HCT116 (cell line): ENCODE measurements around the gene DYNLT4. TPM values are rescaled to one million over a fixed set of nuclear protein-coding genes. Genes with fewer than 3 reads are reported as not detected.

ENCODE experiments used
- ATAC-seq: fragments of 200-7000 bp; cut with Tn5 transposase; 2 replicates; pipeline ENCODE4 v1.9.1; 2020; ENCODE audit warnings: mild to moderate bottlenecking, moderate library complexity
- BruUV-seq: library from RNA; stranded (reverse); fragments of 400-500 nt; replicated peaks from 2 replicates; lab custom pipeline; 2021; lab: Mats Ljungman, UMichigan
- CTCF ChIA-PET: fragments of 300-600 bp; sonication (Branson Sonifier 250); formaldehyde crosslinking; loops from one replicate; lab custom pipeline; 2021; ENCODE audit warnings: antibody characterized with exemption; lab: Charles Lee
- POLR2A ChIA-PET: fragments of 300-600, 350-600 bp; sonication (Branson Sonifier 250); formaldehyde crosslinking; loops from one replicate; lab custom pipeline; 2021; ENCODE audit warnings: antibody characterized with exemption; lab: Charles Lee
- RAD21 ChIA-PET, 2 experiments: fragments of 300-600 bp; sonication (Branson Sonifier 250); formaldehyde crosslinking; loops; one replicate each; lab custom pipeline; 2023; ENCODE audit warnings: low total read pairs in 2 of 2; ENCODE audit not compliant: uncharacterized antibody in 2 of 2, unreplicated experiment in 2 of 2, low non-redundant PET in 1 of 2; lab: Charles Lee
- DNase-seq: peaks from one replicate; pipeline ENCODE4 v3.0.0-alpha.2; 2010; ENCODE audit warnings: low read depth, low spot score
- H2AFZ ChIP-seq: fragments of 200-600 bp; shearing (Covaris generic), sonication (generic); 2 replicates; pipeline ENCODE4 v1.6.1; 2017; ENCODE audit warnings: low read depth, mixed run types, mixed read lengths, antibody characterized with exemption, low read length; ENCODE audit not compliant: poor library complexity, severe bottlenecking
- H3K27ac ChIP-seq: 2 replicates; pipeline ENCODE4 v1.5.1; 2012; ENCODE audit warnings: low read depth, low read length
- H3K27me3 ChIP-seq: fragments of 200-600 bp; sonication (generic); 2 replicates; pipeline ENCODE4 v1.6.1; 2016; ENCODE audit warnings: mixed run types, low read length, mixed read lengths; ENCODE audit not compliant: insufficient read depth
- H3K36me3 ChIP-seq, 2 experiments: fragments of 200-500 bp in 1 of 2; fragments of 200-600 bp in 1 of 2; sonication (Bioruptor generic) in 1 of 2; sonication (generic) in 1 of 2; 2 replicates each; pipeline versions ENCODE4 v1.5.1 to v1.6.1; 2014 to 2016; ENCODE audit warnings: low read length in 2 of 2, inconsistent platforms in 1 of 2, mixed read lengths in 1 of 2, mixed run types in 1 of 2; ENCODE audit not compliant: insufficient read depth in 2 of 2, control insufficient read depth in 1 of 2
- H3K4me1 ChIP-seq, 2 experiments: fragments of 200-600 bp in 1 of 2; sonication (generic) in 1 of 2; 2 replicates each; pipeline versions ENCODE4 v1.5.1 to v1.6.1; 2012 to 2017; ENCODE audit warnings: low read length in 2 of 2, inconsistent platforms in 1 of 2, mild to moderate bottlenecking in 1 of 2, mixed read lengths in 1 of 2, mixed run types in 1 of 2, moderate library complexity in 1 of 2; ENCODE audit not compliant: insufficient read depth in 2 of 2, control insufficient read depth in 1 of 2
- H3K4me2 ChIP-seq: fragments of 200-600 bp; sonication (generic); 2 replicates; pipeline ENCODE4 v1.6.1; 2017; ENCODE audit warnings: mixed run types, low read length, mixed read lengths
- H3K4me3 ChIP-seq, 2 experiments: fragments of 200-600 bp in 1 of 2; sonication (generic) in 1 of 2; replicated peaks in 1 of 2; 2 replicates each; pipeline ENCODE4 v1.5.1; 2011 to 2016; ENCODE audit warnings: low read length in 2 of 2, control low read depth in 1 of 2, low read depth in 1 of 2, mild to moderate bottlenecking in 1 of 2, mixed read lengths in 1 of 2, mixed run types in 1 of 2
- H3K79me2 ChIP-seq: fragments of 200-600 bp; sonication (generic); 2 replicates; pipeline ENCODE4 v1.6.1; 2017; ENCODE audit warnings: mild to moderate bottlenecking, mixed run types, low read length, moderate library complexity, mixed read lengths; ENCODE audit not compliant: insufficient read depth
- H3K9ac ChIP-seq: fragments of 200-600 bp; sonication (generic); 2 replicates; pipeline ENCODE4 v1.6.1; 2016; ENCODE audit warnings: low read length, mixed read lengths
- H3K9me2 ChIP-seq: fragments of 200-600 bp; sonication (generic), shearing (Covaris generic); 2 replicates; pipeline ENCODE4 v1.6.1; 2017; ENCODE audit warnings: mixed run types, mild to moderate bottlenecking, moderate library complexity; ENCODE audit not compliant: insufficient read depth
- H3K9me3 ChIP-seq, 2 experiments: fragments of 200-500 bp in 1 of 2; fragments of 200-600 bp in 1 of 2; sonication (Bioruptor generic) in 1 of 2; sonication (generic) in 1 of 2; 2 replicates each; pipeline ENCODE4 v1.6.1; 2014 to 2017; ENCODE audit warnings: low read length in 2 of 2, mixed read lengths in 2 of 2, inconsistent platforms in 1 of 2, low read depth in 1 of 2, mild to moderate bottlenecking in 1 of 2, mixed run types in 1 of 2, moderate library complexity in 1 of 2; ENCODE audit not compliant: control insufficient read depth in 1 of 2, insufficient read depth in 1 of 2
- H4K20me1 ChIP-seq: fragments of 200-600 bp; sonication (generic), shearing (Covaris generic); 2 replicates; pipeline ENCODE4 v1.6.1; 2017; ENCODE audit warnings: mixed run types, mild to moderate bottlenecking, moderate library complexity; ENCODE audit not compliant: insufficient read depth
- TCF7L2 ChIP-seq: IDR thresholded peaks from 2 replicates; pipeline ENCODE4 v1.7.0; 2011; ENCODE audit warnings: borderline replicate concordance, inconsistent platforms; ENCODE audit not compliant: insufficient read depth, insufficient read length; ENCODE audit errors: extremely low read depth
- intact Hi-C: fragments of 100-400 bp; cut with micrococcal nuclease; formaldehyde crosslinking; loops from 2 replicates; pipeline ENCODE4 v1.10.0; 2022
- total RNA-seq: library from RNA; stranded (reverse); gene quantifications from one replicate; pipeline ENCODE4 v1.2.1, GENCODE V29; 2021; ENCODE audit not compliant: unreplicated experiment
- TF ChIP-seq, protein P1 (sequence below), 3 experiments: fragments of 200-600 bp in 1 of 3; sonication (generic) in 1 of 3; IDR thresholded peaks in 2 of 3; conservative IDR thresholded peaks in 1 of 3; 2 replicates each; pipeline ENCODE4 v1.5.1; 2012 to 2017; ENCODE audit warnings: low read depth in 2 of 3, low read length in 2 of 3, antibody characterized with exemption in 1 of 3, borderline replicate concordance in 1 of 3, control low read depth in 1 of 3, mild to moderate bottlenecking in 1 of 3, mixed read lengths in 1 of 3, mixed run types in 1 of 3, moderate library complexity in 1 of 3; ENCODE audit not compliant: insufficient read depth in 1 of 3
- TF ChIP-seq, protein P2 (sequence below): IDR thresholded peaks from 2 replicates; pipeline ENCODE4 v1.6.1; 2011; ENCODE audit warnings: mild to moderate bottlenecking, low read length, moderate library complexity; ENCODE audit not compliant: insufficient replicate concordance; ENCODE audit errors: extremely low read depth

DYNLT4 gene
- total RNA-seq, 1 experiment from 2014 or later = 0.96 TPM

DNA sequence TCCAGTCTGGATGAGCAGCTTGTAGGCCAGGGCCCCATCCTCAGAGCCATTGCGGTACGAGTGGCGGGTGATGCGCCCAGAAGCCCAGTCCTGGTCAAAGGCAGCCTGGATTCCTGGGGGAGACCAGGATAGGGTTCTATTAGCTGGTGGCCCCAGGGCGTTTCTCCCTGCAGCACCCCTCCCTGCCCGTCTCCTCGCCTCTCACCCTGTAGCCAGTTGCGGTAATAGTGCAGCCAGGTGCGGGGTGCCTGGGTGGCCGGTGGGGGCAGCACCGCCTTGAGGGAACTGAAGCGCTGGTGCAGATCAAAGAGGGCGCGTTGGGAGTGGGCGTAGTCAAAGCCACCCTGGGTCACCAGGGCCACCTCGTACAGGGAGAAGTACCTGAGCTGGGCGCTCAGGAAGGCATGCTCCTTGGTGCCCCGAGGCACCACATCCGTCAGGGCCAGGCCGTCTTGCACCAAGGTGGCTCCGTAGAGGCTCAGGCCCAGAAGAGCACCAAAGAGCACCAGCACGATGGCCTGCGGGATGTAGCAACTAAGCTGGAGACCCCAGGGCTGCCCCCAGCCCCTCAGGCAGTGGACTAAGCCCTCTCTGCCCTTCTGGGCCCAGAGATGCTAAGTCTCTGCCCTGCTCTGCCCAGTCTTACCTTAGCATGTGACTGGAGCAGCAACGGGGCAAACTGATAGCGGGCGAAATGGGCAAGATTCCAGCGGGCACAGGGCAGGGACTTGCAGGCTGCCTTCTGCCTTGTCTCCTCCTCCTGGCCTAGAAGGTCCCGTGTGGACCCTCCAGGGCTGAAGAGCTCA lies 20.2 kb upstream of the DYNLT4 start:
- CTCF ChIA-PET = no interaction called here
- H3K9me2 ChIP-seq = no peaks in the 10 kb centered on the region
- H3K9me3 ChIP-seq = no peaks in the 10 kb centered on the region
- TF ChIP-seq, protein P1, sequence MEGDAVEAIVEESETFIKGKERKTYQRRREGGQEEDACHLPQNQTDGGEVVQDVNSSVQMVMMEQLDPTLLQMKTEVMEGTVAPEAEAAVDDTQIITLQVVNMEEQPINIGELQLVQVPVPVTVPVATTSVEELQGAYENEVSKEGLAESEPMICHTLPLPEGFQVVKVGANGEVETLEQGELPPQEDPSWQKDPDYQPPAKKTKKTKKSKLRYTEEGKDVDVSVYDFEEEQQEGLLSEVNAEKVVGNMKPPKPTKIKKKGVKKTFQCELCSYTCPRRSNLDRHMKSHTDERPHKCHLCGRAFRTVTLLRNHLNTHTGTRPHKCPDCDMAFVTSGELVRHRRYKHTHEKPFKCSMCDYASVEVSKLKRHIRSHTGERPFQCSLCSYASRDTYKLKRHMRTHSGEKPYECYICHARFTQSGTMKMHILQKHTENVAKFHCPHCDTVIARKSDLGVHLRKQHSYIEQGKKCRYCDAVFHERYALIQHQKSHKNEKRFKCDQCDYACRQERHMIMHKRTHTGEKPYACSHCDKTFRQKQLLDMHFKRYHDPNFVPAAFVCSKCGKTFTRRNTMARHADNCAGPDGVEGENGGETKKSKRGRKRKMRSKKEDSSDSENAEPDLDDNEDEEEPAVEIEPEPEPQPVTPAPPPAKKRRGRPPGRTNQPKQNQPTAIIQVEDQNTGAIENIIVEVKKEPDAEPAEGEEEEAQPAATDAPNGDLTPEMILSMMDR (IDR thresholded peaks at IDR 0.05 in 2 of 3, conservative IDR thresholded peaks at IDR 0.05 in 1 of 3; ENCODE audit: borderline replicate concordance in 1 of 3, insufficient read depth in 1 of 3, low read depth in 2 of 3, low read length in 2 of 3) = peak in 1 of 3 experiments; percentile 33; a peak in 3 of 6 replicates
- TF ChIP-seq TCF7L2 = peak; percentile 59
- TF ChIP-seq, protein P2, sequence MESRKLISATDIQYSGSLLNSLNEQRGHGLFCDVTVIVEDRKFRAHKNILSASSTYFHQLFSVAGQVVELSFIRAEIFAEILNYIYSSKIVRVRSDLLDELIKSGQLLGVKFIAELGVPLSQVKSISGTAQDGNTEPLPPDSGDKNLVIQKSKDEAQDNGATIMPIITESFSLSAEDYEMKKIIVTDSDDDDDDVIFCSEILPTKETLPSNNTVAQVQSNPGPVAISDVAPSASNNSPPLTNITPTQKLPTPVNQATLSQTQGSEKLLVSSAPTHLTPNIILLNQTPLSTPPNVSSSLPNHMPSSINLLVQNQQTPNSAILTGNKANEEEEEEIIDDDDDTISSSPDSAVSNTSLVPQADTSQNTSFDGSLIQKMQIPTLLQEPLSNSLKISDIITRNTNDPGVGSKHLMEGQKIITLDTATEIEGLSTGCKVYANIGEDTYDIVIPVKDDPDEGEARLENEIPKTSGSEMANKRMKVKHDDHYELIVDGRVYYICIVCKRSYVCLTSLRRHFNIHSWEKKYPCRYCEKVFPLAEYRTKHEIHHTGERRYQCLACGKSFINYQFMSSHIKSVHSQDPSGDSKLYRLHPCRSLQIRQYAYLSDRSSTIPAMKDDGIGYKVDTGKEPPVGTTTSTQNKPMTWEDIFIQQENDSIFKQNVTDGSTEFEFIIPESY = no peak
- RAD21 ChIA-PET = no interaction called here
- H2AFZ ChIP-seq = no peak overlapping the region
- H4K20me1 ChIP-seq = no peaks in the 10 kb centered on the region
- no peak overlapping the region for H3K4me3 ChIP-seq
- H3K4me2 ChIP-seq = no peak overlapping the region
- H3K36me3 ChIP-seq = no peaks in the 10 kb centered on the region
- no TSS peak for BruUV-seq
- POLR2A ChIA-PET = no interaction called here
- DNase-seq = no peak
- no peaks in the 10 kb centered on the region for H3K27me3 ChIP-seq
- no peaks in the 10 kb centered on the region for H3K4me1 ChIP-seq
- no peak overlapping the region for H3K9ac ChIP-seq
- no peak overlapping the region for H3K27ac ChIP-seq
- H3K79me2 ChIP-seq = no peaks in the 10 kb centered on the region
- intact Hi-C loops = no loop called here
- peak; percentile 57 for ATAC-seq
